Tibial nerve (tissue), 3 donors: ENCODE results near the gene CTAGE1.

Experiments
- CTCF ChIP-seq, 5 experiments: fragments of 200-600 bp in 3 of 5; fragments of 450-650 bp in 2 of 5; sonication (generic) in 3 of 5; IDR thresholded peaks; one replicate each; pipeline ENCODE4 v1.5.1; 2016 to 2019; ENCODE audit warnings: antibody characterized with exemption in 5 of 5, mild to moderate bottlenecking in 3 of 5, moderate library complexity in 2 of 5
- POLR2A ChIP-seq, 2 donors: fragments of 450-650 bp; IDR thresholded peaks; one replicate each; pipeline ENCODE4 v1.6.1; 2017; ENCODE audit warnings: antibody characterized with exemption in 2 of 2, mild to moderate bottlenecking in 2 of 2, moderate library complexity in 2 of 2

- no peak for TF ChIP-seq CTCF (IDR thresholded peaks at IDR 0.05)
- TF ChIP-seq POLR2A (IDR thresholded peaks at IDR 0.05) = no peak
These were observed 29.9 kb downstream of the CTAGE1 start for GRCh38 chr18:22387787-22388186.
